Vagina (tissue), 2 donors: ENCODE results near the gene NRAP.

ENCODE experiments used
- CTCF ChIP-seq, 3 experiments: fragments of 450-650 bp in 2 of 3; fragments of 200-600 bp in 1 of 3; sonication (generic) in 1 of 3; IDR thresholded peaks; one replicate each; pipeline ENCODE4 v1.5.1; 2017 to 2019; ENCODE audit warnings: antibody characterized with exemption in 3 of 3, mild to moderate bottlenecking in 2 of 3, moderate library complexity in 2 of 3
- POLR2A ChIP-seq, 2 donors: fragments of 450-650 bp; IDR thresholded peaks; one replicate each; pipeline ENCODE4 v1.6.1; 2017; ENCODE audit warnings: antibody characterized with exemption in 2 of 2, mild to moderate bottlenecking in 2 of 2, moderate library complexity in 2 of 2
- POLR2AphosphoS5 ChIP-seq, 2 donors: sonication (generic); formaldehyde crosslinking; IDR thresholded peaks; one replicate each; pipeline ENCODE4 v1.9.0; 2017; ENCODE audit warnings: antibody characterized with exemption in 2 of 2, mild to moderate bottlenecking in 2 of 2, low read depth in 1 of 2; ENCODE audit not compliant: insufficient read depth in 1 of 2

GRCh38 chr10:113562069-113562468, 101.8 kb downstream of the NRAP start:
- no peak for TF ChIP-seq POLR2AphosphoS5 (IDR thresholded peaks at IDR 0.05; ENCODE audit: insufficient read depth in 1 of 2, low read depth in 1 of 2)
- TF ChIP-seq CTCF (IDR thresholded peaks at IDR 0.05) = no peak
- no peak for TF ChIP-seq POLR2A (IDR thresholded peaks at IDR 0.05)
